Measurements from ENCODE around the gene PEX1.
"Not testable (repeated sequence)": the region's sequence is repeated elsewhere in the genome, so short reads cannot be mapped to it uniquely, and the experiment has no call there.

PEX1 gene

GRCh38 chr7:92504563-92504962 is 23.8 kb downstream of the PEX1 start:
- DNase-seq (ENCODE audit: low read depth), result no peak

DNA sequence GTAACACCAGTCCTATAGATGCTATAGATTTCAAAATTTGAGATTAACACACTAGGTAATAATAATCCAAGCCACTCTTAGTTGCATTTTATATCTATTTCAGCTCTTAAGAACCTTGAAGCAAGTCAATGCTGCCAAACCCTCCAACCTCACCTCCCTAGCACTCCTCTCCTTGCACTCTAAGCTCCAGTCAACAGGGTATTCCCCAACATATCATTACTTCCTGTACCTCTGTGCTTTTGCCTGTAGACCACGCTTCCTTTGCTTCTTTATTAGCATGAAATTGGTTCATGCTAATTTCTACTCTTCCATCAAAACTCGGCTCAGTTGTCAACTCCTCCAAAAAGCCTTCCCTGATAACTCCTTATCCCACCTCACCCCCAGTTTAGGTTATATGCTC is 24.6 kb downstream of the PEX1 start:
- no peak for DNase-seq (ENCODE audit: low read depth)

DNA sequence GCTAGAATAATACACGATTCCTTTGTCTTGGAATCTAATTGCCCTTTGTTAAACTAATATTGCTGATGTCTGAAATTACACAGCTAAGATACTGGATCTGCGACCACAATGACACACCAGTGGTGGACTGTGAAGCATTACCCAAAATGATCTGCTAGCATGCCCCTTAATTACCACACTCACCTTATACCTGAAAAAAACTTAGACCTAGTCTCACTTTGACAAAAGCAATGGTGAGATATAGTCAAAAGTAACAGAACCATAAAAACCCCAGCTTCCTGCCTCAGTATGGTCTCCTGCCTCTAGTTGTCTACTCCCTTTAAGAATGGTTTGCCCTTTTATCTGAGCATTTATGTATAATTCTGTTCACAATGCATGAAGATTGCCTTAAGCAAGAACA is 29.8 kb downstream of the PEX1 start:
- DNase-seq (ENCODE audit: low read depth), result no peak

DNA sequence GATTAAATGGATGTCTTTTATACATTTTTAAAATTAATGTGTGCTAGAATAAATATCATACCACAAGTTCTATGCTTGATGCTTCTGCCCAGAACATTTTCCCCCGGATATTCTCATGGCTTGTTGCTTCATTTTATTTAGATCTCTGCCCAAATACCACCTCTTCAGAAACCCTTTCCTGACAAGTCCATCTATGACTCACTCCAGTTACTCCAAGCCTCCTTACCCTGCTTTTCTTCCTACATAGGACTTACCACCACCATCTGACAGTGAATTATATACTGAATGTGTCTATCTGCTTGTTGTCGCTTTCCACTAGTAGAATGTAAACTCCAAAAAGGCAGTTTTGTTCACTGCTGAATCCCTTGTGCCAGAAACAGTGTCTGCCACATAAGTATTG is 31.4 kb downstream of the PEX1 start:
- no peak for DNase-seq (ENCODE audit: low read depth)

GRCh38 chr7:92489634-92490033 is 38.7 kb downstream of the PEX1 start:
- no peak for DNase-seq (ENCODE audit: low read depth)

DNA sequence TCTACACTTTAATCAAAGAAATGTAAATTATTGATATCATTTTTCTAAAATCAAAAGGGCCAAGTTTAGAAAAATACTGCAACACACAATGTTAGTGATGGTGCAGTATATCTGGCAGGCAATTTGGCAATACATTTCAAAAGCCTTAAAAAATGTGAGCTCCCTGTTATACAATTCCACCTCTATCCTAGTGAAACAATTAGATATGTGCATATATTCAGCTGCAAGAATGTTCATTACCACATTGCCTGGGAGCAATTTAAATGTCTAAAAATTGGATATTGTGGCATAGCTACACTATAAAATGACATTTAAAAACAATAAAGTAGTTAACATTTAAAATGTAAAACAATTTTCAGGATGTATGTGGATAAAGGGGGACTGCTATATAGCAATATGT is 40.5 kb downstream of the PEX1 start:
- DNase-seq (ENCODE audit: low read depth), result no peak

DNA sequence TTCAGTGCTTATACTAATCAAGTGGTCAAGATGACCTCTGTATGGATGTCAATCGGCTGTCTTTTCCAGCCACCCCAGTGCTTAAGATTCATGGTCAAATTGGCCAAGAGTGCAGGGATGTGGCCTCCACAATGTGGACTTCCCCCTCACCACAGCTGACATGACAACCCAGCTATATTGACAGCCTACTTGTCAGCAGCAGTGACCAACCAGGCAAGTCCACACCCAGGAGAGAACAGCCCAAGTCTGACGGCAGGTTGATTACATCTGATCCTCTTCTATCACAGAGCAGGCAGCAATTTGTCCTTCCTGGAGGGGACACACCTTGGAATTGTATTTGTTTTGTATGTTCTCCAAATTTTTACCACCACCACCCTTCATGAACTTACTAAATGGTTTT is 42.3 kb downstream of the PEX1 start:
- no peak for DNase-seq (ENCODE audit: low read depth)

GRCh38 chr7:92485267-92485892 is 42.9 kb downstream of the PEX1 start:
- no peak for DNase-seq (ENCODE audit: low read depth)

- not testable (repeated sequence) for DNase-seq (ENCODE audit: low read depth)
Measured at GRCh38 chr7:92484226-92484625, 44.1 kb downstream of the PEX1 start.

DNA sequence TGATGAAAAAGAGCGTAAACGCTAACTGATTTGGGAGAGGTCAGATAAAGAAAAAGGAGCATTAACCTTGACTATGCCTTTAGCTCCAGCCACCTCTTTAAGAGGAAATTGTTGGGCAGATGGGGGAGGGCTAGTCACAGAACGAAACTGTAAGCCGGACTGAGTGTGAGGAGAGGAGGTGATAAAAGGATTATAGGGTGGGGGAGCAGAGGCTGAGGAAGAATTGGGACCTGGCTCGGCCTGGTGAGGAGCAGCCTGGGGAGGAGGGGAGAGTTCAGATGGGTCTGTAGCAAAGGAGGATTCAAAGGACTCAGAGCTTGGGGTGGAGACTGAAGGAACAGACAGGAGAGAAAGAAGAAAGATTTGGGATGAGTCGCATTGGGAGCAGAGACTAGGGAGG is 44.7 kb downstream of the PEX1 start:
- not testable (repeated sequence) for DNase-seq (ENCODE audit: low read depth)

DNA sequence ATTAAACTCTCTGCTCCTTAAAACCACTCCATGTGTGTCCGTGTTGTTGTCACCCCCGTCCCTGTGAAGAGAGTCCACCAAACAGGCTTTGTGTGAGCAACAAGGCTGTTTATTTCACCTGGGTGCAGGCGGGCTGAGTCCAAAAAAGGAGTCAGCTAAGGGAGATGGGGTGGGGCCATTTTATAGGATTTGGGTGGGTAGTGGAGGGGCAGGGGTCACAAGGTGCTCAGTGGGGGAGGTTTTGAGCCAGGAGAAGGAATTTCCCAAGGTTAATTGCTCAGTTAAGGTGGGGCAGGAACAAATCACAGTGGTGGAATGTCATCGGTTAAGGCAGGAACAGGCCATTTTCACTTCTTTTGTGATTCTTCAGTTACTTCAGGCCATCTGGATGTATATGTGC is 49.2 kb downstream of the PEX1 start:
- not testable (repeated sequence) for DNase-seq (ENCODE audit: low read depth)

GRCh38 chr7:92478711-92479110 is 49.6 kb downstream of the PEX1 start:
- DNase-seq (ENCODE audit: low read depth), result no peak

DNA sequence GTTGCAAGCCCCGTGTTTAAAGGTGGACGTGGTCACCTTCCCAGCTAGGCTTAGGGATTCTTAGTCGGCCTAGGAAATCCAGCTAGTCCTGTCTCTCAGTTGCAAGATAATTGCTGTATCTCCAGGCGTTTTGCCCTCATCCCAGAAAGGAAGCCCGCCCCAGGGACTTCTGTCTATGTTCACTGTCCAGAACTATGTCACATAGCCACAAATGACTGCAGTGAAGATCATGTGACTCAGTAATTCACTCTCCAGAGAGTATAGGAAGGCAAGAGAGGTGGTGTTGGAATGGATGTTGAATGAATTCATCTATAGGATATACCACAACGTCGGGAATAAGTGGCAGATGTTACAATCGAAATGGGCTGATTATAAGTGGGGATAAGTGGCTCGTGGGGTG is 50.2 kb downstream of the PEX1 start:
- DNase-seq (ENCODE audit: low read depth), result no peak

- not testable (repeated sequence) for DNase-seq (ENCODE audit: low read depth)
Measured at GRCh38 chr7:92477681-92478080, 50.6 kb downstream of the PEX1 start, which contains the start of gene ERVW-1. Gene ERVW-1 (minus strand): TSS chr7:92477946. CDS start chr7:92470381, 7,565 bp downstream.

- DNase-seq (ENCODE audit: low read depth), result not testable (repeated sequence)
Measured at GRCh38 chr7:92475851-92476590, 52.3 kb downstream of the PEX1 start.

GRCh38 chr7:92475261-92475770 is 53.0 kb downstream of the PEX1 start:
- not testable (repeated sequence) for DNase-seq (ENCODE audit: low read depth)

- DNase-seq (ENCODE audit: low read depth), result not testable (repeated sequence)
Measured at GRCh38 chr7:92473989-92474388, 54.3 kb downstream of the PEX1 start.

DNA sequence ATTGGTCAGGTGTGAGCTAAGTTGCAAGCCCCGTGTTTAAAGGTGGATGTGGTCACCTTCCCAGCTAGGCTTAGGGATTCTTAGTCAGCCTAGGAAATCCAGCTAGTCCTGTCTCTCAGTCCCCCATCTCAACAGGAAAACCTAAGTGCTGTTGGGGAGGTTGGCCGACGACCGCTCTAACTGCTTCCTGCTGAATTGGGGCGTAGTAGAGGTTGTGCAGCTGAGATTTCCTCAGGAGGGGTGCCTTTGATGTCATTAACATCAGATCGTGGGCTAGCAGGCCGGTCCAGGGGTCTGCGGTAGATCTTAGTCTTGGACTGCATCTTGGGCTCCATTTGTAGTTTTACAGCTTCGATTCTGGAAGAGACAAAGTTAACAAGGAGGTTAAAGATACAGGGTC is 59.7 kb downstream of the PEX1 start:
- DNase-seq (ENCODE audit: low read depth), result not testable (repeated sequence)

GRCh38 chr7:92466682-92467081 is 61.6 kb downstream of the PEX1 start:
- DNase-seq (ENCODE audit: low read depth), result no peak

GRCh38 chr7:92464515-92464914 is 63.8 kb downstream of the PEX1 start:
- DNase-seq (ENCODE audit: low read depth), result no peak

- DNase-seq (ENCODE audit: low read depth), result no peak
Measured at GRCh38 chr7:92462560-92462959, 65.8 kb downstream of the PEX1 start.

GRCh38 chr7:92461027-92462003 is 67.0 kb downstream of the PEX1 start:
- peak; percentile 13 for DNase-seq (ENCODE audit: low read depth)

Measured in non-pigmented ciliary epithelial cell (primary cell).